H1 (cell line): Measurements from ENCODE around the gene CTAG2.

Experiments used
- ASH2L ChIP-seq: fragments of 200-600, 300-600 bp; sonication (generic); IDR thresholded peaks from one replicate; pipeline ENCODE4 v1.7.1; 2017; ENCODE audit warnings: low read length
- CHD2 ChIP-seq: IDR thresholded peaks from 2 replicates; pipeline ENCODE4 v1.6.1; 2012; ENCODE audit warnings: low read length, improper control_type of control experiment
- CREB1 ChIP-seq: IDR thresholded peaks from 2 replicates; pipeline ENCODE4 v1.6.1; 2012; ENCODE audit warnings: inconsistent platforms
- CTCF ChIP-seq, 3 experiments: IDR thresholded peaks; 1 replicate in 2 of 3; 2 replicates in 1 of 3; pipeline versions ENCODE4 v1.5.1 to v1.6.1; 2011; ENCODE audit warnings: low read length in 3 of 3, mild to moderate bottlenecking in 3 of 3, inconsistent platforms in 2 of 3, low read depth in 1 of 3, moderate library complexity in 1 of 3; ENCODE audit not compliant: insufficient read depth in 1 of 3; ENCODE audit errors: control extremely low read depth in 1 of 3
- EGR1 ChIP-seq: IDR thresholded peaks from 2 replicates; pipeline ENCODE4 v1.6.1; 2011; ENCODE audit warnings: low read depth, low read length, borderline replicate concordance
- GABPA ChIP-seq: IDR thresholded peaks from 2 replicates; pipeline ENCODE4 v1.6.1; 2011; ENCODE audit warnings: mild to moderate bottlenecking, low read length, moderate library complexity, borderline replicate concordance; ENCODE audit not compliant: insufficient read depth
- GTF2F1 ChIP-seq: IDR thresholded peaks from 2 replicates; pipeline ENCODE4 v1.6.1; 2012; ENCODE audit warnings: low read depth, low read length, improper control_type of control experiment, borderline replicate concordance
- POLR2A ChIP-seq, 2 experiments: IDR thresholded peaks; 1 replicate in 1 of 2; 2 replicates in 1 of 2; pipeline ENCODE4 v1.6.1; 2011; ENCODE audit warnings: low read depth in 2 of 2, low read length in 2 of 2, mild to moderate bottlenecking in 2 of 2; ENCODE audit errors: control extremely low read depth in 1 of 2
- SP1 ChIP-seq: IDR thresholded peaks from 2 replicates; pipeline ENCODE4 v1.6.1; 2011; ENCODE audit warnings: low read depth, low read length
- SP2 ChIP-seq: IDR thresholded peaks from 2 replicates; pipeline ENCODE4 v1.6.1; 2012; ENCODE audit warnings: mild to moderate bottlenecking, low read length, inconsistent platforms
- SUZ12 ChIP-seq: fragments of 200-600 bp; sonication (generic); IDR thresholded peaks from 2 replicates; pipeline ENCODE4 v1.6.1; 2012; ENCODE audit warnings: mild to moderate bottlenecking, inconsistent platforms, low read length, moderate library complexity, mixed read lengths
- TAF7 ChIP-seq: optimal IDR thresholded peaks from 2 replicates; pipeline ENCODE3; 2011; ENCODE audit warnings: low read depth, mild to moderate bottlenecking, inconsistent platforms, low read length, moderate library complexity, borderline replicate concordance
- TEAD4 ChIP-seq: IDR thresholded peaks from 2 replicates; pipeline ENCODE4 v1.6.1; 2012; ENCODE audit warnings: low read depth, low read length, inconsistent platforms, mixed read lengths
- USF2 ChIP-seq: IDR thresholded peaks from 2 replicates; pipeline ENCODE4 v1.6.1; 2011; ENCODE audit warnings: low read length, improper control_type of control experiment

GRCh38 chrX:154649503-154650220 is 3.7 kb downstream of the CTAG2 start:
- TF ChIP-seq POLR2A (IDR thresholded peaks at IDR 0.05; ENCODE audit: control extremely low read depth in 1 of 2, low read depth in 2 of 2, low read length in 2 of 2) (no peak), ASH2L (no peak), SP2 (no peak), SUZ12 (no peak), CTCF (IDR thresholded peaks at IDR 0.05; ENCODE audit: control extremely low read depth in 1 of 3, insufficient read depth in 1 of 3, low read depth in 1 of 3, low read length in 3 of 3) (no peak), SP1 (no peak), CREB1 (no peak), TAF7 (no peak), USF2 (no peak), GABPA (no peak), EGR1 (no peak), CHD2 (no peak), TEAD4 (no peak), GTF2F1 (no peak)
